ENCODE measurements around the gene ATG16L1. TPM values are rescaled to one million over a fixed set of nuclear protein-coding genes. Genes with fewer than 3 reads are reported as not detected.

ATG16L1 gene
- total and polyA plus RNA-seq, 9 of the 15 experiments (the other 6 are each of a cell fraction or from before 2014, with no cell fraction given): 6.4 to 21.3 (median 17.2) TPM

GRCh38 chr2:233235977-233236376 is 15.5 kb upstream of the ATG16L1 start (continued):
- TF ChIP-seq ZNF398 (CRISPR knock-in tag; IDR thresholded peaks at IDR 0.05): no peak

- CTCF ChIA-PET (ENCODE audit: low intra/inter-chr PET ratio): no interaction called here
- no peak for TF ChIP-seq POLR2H (tag; IDR thresholded peaks at IDR 0.05; ENCODE audit: low read depth)
- TF ChIP-seq ZNF146 (CRISPR knock-in tag; IDR thresholded peaks at IDR 0.05; ENCODE audit: unreplicated experiment): no peak
- TF ChIP-seq HDAC3 (IDR thresholded peaks at IDR 0.05; ENCODE audit: borderline replicate concordance, partially characterized antibody): no peak
- TF ChIP-seq GATA2 (CRISPR knock-in tag; IDR thresholded peaks at IDR 0.05): peak; percentile 58; the same call in 1 of the 2 replicates
- no peak for TF ChIP-seq SIN3A (IDR thresholded peaks at IDR 0.05; ENCODE audit: borderline replicate concordance in 2 of 2, control insufficient read depth in 1 of 2, low read depth in 2 of 2, low read length in 2 of 2)
- TF ChIP-seq ZNF175 (CRISPR knock-in tag; IDR thresholded peaks at IDR 0.05; ENCODE audit: low read depth): no peak
- no peak for TF ChIP-seq ELF4 (CRISPR knock-in tag; IDR thresholded peaks at IDR 0.05)
- 0 out of 2 replicates have a peak, but pooled peaks have one; percentile 20 for TF ChIP-seq DPF2 (IDR thresholded peaks at IDR 0.05)
- no peak for TF ChIP-seq RNF2 (IDR thresholded peaks at IDR 0.05)
- TF ChIP-seq ZBTB8A (IDR thresholded peaks at IDR 0.05; ENCODE audit: partially characterized antibody): no peak
- no peak for TF ChIP-seq ZNF717 (CRISPR knock-in tag; IDR thresholded peaks at IDR 0.05)
- TF ChIP-seq TBL1XR1 (IDR thresholded peaks at IDR 0.05; ENCODE audit: low read length in 2 of 2): no peak
- TF ChIP-seq ZSCAN32 (CRISPR knock-in tag; IDR thresholded peaks at IDR 0.05): no peak
- no peak for TF ChIP-seq BRD9 (IDR thresholded peaks at IDR 0.05; ENCODE audit: low read depth, partially characterized antibody)
Observed at GRCh38 chr2:233236820-233237589, 14.5 kb upstream of the ATG16L1 start.

More at GRCh38 chr2:233236820-233237589, 14.5 kb upstream of the ATG16L1 start:
- 46% methylated on average over 5 of the region's 7 CpGs for WGBS (ENCODE audit: insufficient coverage, low coverage, missing lambda C conversion rate)
- ATAC-seq (peak; percentile 61), FAIRE-seq (peak; percentile 78), DNase-seq (ENCODE audit: extremely low read depth in 1 of 4, low spot score in 3 of 4) (no peak)
- Histone ChIP-seq H3K27me3 (ENCODE audit: control insufficient read depth in 2 of 2, insufficient read depth in 2 of 2, low read length in 2 of 2) (no peaks in the 10 kb centered on the region), H3K79me2 (ENCODE audit: control insufficient read depth, insufficient read depth, low read length) (no peaks in the 10 kb centered on the region), H3K36me3 (ENCODE audit: control insufficient read depth, insufficient read depth, low read length) (no peaks in the 10 kb centered on the region), H3K9ac (ENCODE audit: insufficient read depth in 1 of 2, low read depth in 2 of 2, low read length in 2 of 2) (peak overlapping the region in 1 of 2 experiments; percentile 69; a peak in 1 of 4 replicates), H3K9me3 (replicated peaks; ENCODE audit: control insufficient read depth, insufficient read depth, low read depth, low read length) (no peaks in the 10 kb centered on the region), H3K4me3 (no peak overlapping the region), H4K20me1 (replicated peaks; ENCODE audit: control insufficient read depth, insufficient read depth, low read length) (no peaks in the 10 kb centered on the region), H3K27ac (ENCODE audit: extremely low read depth, low read depth, low read length) (peak overlapping the region; percentile 52; the same call in 2 of the 3 replicates), H2AFZ (ENCODE audit: low read depth, low read length) (peak overlapping the region; percentile 83), H3K4me1 (replicated peaks in 1 of 2; ENCODE audit: control insufficient read depth in 2 of 2, insufficient read depth in 2 of 2, low read length in 2 of 2) (peaks cover 23 to 29% of the 10 kb centered on the region in 2 experiments; a peak in 4 of 5 replicates), H3K4me2 (ENCODE audit: insufficient read depth, low read length) (no peak overlapping the region), H3K9me1 (ENCODE audit: control insufficient read depth, insufficient read depth, low read length) (no peaks in the 10 kb centered on the region)
- in situ Hi-C loops (cut with MboI) (no loop called here), intact Hi-C loops (cut with micrococcal nuclease) (no loop called here)
- BruUV-seq (replicated peaks): no TSS peak
- POLR2A ChIA-PET: interaction anchor here (0.7 to 2.6 kb wide), 2 partner anchors 13 to 249 kb away, joined by 3 to 11 read pairs; no protein-coding TSS in a partner anchor

Data from K562 (cell line).